Ovary (tissue), 9 donors: Measurements from ENCODE around the gene IRS1. TPM values are rescaled to one million over a fixed set of nuclear protein-coding genes. Genes with fewer than 3 reads are reported as not detected.

Experiments
- DNase-seq, 5 donors: peaks; one replicate each; pipeline ENCODE4 v3.0.0-alpha.2; 2019 to 2020
- H3K27ac ChIP-seq, 2 donors: fragments of 200-600 bp; one replicate each; pipeline versions ENCODE4 v1.5.1 to v1.8.0; 2019 to 2022
- H3K27me3 ChIP-seq: fragments of 200-600 bp; one replicate; pipeline ENCODE4 v1.8.0; 2022
- H3K36me3 ChIP-seq: fragments of 200-600 bp; sonication (generic); one replicate; pipeline ENCODE4 v1.5.1; 2019
- H3K4me1 ChIP-seq: one replicate; pipeline ENCODE4 v1.8.1; 2013; ENCODE audit warnings: mild to moderate bottlenecking, moderate library complexity; ENCODE audit not compliant: insufficient read depth
- H3K4me3 ChIP-seq: fragments of 200-600 bp; sonication (generic); one replicate; pipeline ENCODE4 v1.5.1; 2017
- H3K9me3 ChIP-seq, 2 donors: fragments of 200-600 bp in 1 of 2; sonication (generic) in 1 of 2; one replicate each; pipeline versions ENCODE4 v1.5.1 to v1.8.1; 2013 to 2019; ENCODE audit warnings: mild to moderate bottlenecking in 1 of 2, moderate library complexity in 1 of 2
- EP300 ChIP-seq: sonication (generic); formaldehyde crosslinking; IDR thresholded peaks from one replicate; pipeline ENCODE4 v1.6.1; 2017; ENCODE audit warnings: antibody characterized with exemption
- POLR2A ChIP-seq: fragments of 450-650 bp; IDR thresholded peaks from one replicate; pipeline ENCODE4 v1.6.1; 2017; ENCODE audit warnings: antibody characterized with exemption, mild to moderate bottlenecking, moderate library complexity
- WGBS, 3 donors: extraction: QIAGEN DNeasy Blood & Tissue Kit in 1 of 3; methylation state at CpG; one replicate each; pipeline versions ENCODE4 v1.1.5 to v1.1.7; 2013 to 2017; 5-methylcytosine and 5-hydroxymethylcytosine counted together
- intact Hi-C, 4 donors: fragments of 100-400 bp; cut with DNase I; formaldehyde crosslinking; loops; one replicate each; pipeline versions ENCODE4 v1.11.0 to v1.15.1; 2022 to 2023
- polyA plus RNA-seq, 2 donors: library from polyadenylated mRNA; stranded (reverse); fragments of 200-250 nt in 1 of 2; fragments of 350-450 nt in 1 of 2; fragmentation: Illumina TruSeq in 1 of 2; extraction: RNeasy Lipid Tissue Mini Kit (QIAGEN cat#74804) in 1 of 2; gene quantifications; one replicate each; pipeline ENCODE4 v1.2.3, GENCODE V29; 2013 to 2014
- total RNA-seq, 7 donors: library from RNA; depleted of rRNA in 2 of 7; stranded (reverse); fragments of >200 nt in 2 of 7; fragmentation: NEBNext Ultra II Directional in 3 of 7; extraction: Animal tissue kit (Norgen Biotek cat#: 25700) in 3 of 7; gene quantifications; one replicate each; pipeline versions ENCODE4 v1.1.0 to v1.2.4, GENCODE V29; 2016 to 2023
- TF ChIP-seq, protein P1 (sequence below), 3 donors: fragments of 450-650 bp in 2 of 3; fragments of 200-600 bp in 1 of 3; IDR thresholded peaks; one replicate each; pipeline versions ENCODE4 v1.5.1 to v1.8.0; 2016 to 2022; ENCODE audit warnings: antibody characterized with exemption in 3 of 3, mild to moderate bottlenecking in 1 of 3
- donor health status: DM: no; HTN: no; CAD: no; lungs with moderate emphysema.
- donor health status: DM: no; HTN: no; CAD: no.
- donor health status: Bipolar disorder and iron deficiency.
- donor health status: DM: yes; HTN: yes; CAD: no.
- donor health status: DM: no; HTN: no; CAD: no.
- donor health status: DM: yes; HTN: yes; CAD: no.

Gene IRS1
- total and polyA plus RNA-seq, 9 donors, result 22.3 to 87.0 (median 44.1) TPM

GRCh38 chr2:226799976-226800940, 638 bp upstream of the IRS1 start:
- no peaks in the 10 kb centered on the region for H3K27me3 ChIP-seq
- H3K4me1 ChIP-seq, result peaks cover 1% of the 10 kb centered on the region
- TF ChIP-seq POLR2A (no peak), EP300 (no peak)
- TF ChIP-seq, protein P1, sequence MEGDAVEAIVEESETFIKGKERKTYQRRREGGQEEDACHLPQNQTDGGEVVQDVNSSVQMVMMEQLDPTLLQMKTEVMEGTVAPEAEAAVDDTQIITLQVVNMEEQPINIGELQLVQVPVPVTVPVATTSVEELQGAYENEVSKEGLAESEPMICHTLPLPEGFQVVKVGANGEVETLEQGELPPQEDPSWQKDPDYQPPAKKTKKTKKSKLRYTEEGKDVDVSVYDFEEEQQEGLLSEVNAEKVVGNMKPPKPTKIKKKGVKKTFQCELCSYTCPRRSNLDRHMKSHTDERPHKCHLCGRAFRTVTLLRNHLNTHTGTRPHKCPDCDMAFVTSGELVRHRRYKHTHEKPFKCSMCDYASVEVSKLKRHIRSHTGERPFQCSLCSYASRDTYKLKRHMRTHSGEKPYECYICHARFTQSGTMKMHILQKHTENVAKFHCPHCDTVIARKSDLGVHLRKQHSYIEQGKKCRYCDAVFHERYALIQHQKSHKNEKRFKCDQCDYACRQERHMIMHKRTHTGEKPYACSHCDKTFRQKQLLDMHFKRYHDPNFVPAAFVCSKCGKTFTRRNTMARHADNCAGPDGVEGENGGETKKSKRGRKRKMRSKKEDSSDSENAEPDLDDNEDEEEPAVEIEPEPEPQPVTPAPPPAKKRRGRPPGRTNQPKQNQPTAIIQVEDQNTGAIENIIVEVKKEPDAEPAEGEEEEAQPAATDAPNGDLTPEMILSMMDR (IDR thresholded peaks at IDR 0.05), result no peak
- intact Hi-C loops, result loop anchor here (2.0 to 10.0 kb wide), 19 partner anchors 48 to 1133 kb away; no protein-coding TSS in a partner anchor
- H3K27ac ChIP-seq, result peak overlapping the region; percentile 90 to 96
- no peaks in the 10 kb centered on the region for H3K9me3 ChIP-seq
- no peaks in the 10 kb centered on the region for H3K36me3 ChIP-seq
- H3K4me3 ChIP-seq, result peak overlapping the region; percentile 93
- DNase-seq, result peak in 4 of 5 donors; percentile 73 to 86 (median 81)
- 1 to 3% (median 3%) methylated on average over 38 to 39 of the region's 39 CpGs for WGBS, 3 donors

DNA sequence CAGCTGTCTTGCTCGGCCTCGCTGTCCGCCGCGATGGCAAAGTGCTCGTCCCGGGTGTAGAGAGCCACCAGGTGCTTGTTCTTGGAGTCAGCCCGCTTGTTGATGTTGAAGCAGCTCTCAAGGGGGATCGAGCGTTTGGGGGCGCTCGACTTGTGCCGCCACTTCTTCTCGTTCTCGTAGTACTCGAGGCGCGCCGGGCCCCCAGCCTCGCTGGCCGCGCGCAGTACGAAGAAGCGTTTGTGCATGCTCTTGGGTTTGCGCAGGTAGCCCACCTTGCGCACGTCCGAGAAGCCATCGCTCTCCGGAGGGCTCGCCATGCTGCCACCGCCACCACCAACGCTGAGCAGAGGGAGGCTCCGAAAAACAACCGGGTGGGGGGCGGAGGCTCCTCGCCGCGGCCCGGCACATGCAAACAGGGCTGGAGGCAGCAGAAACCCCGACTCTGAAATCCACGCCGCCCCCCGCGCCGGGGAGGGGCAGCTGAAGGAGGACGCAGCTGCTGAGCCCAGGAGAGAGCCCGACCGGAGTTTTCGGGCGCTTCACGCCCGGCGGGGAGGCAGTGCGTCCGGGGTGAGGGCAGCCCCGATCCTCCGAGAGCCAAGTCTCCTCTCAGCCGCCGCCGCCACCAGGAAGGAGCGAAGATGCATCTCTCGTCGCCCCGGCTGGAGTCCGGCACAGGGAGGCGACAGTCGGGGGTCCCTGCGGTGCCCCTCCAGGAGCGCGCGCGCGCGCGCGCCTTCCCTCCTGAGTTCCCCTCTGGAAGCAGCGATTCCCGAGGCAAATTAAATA, 1.0 kb downstream of the IRS1 start:
- peak overlapping the region; percentile 90 to 96 for H3K27ac ChIP-seq
- H3K27me3 ChIP-seq, result no peaks in the 10 kb centered on the region
- H3K4me1 ChIP-seq, result peaks cover 1% of the 10 kb centered on the region
- H3K4me3 ChIP-seq, result peak overlapping the region; percentile 93
- TF ChIP-seq, protein P1 (IDR thresholded peaks at IDR 0.05), result no peak
- TF ChIP-seq EP300 (no peak), POLR2A (no peak)
- WGBS, 3 donors, result 1 to 2% (median 1%) methylated on average over 69 to 80 of the region's 80 CpGs
- intact Hi-C loops, result loop anchor here (2.0 to 10.0 kb wide), 14 partner anchors 46 to 1128 kb away; no protein-coding TSS in a partner anchor
- DNase-seq, result peak in 4 of 5 donors; percentile 67 to 76 (median 68)
- H3K9me3 ChIP-seq, result no peaks in the 10 kb centered on the region
- no peaks in the 10 kb centered on the region for H3K36me3 ChIP-seq

GRCh38 chr2:226797989-226798421, 1.6 kb downstream of the IRS1 start:
- peak in 2 of 5 donors; percentile 52 to 53 for DNase-seq
- TF ChIP-seq, protein P1 (IDR thresholded peaks at IDR 0.05), result no peak
- TF ChIP-seq POLR2A (no peak), EP300 (no peak)
- intact Hi-C loops, result loop anchor here (2.0 to 10.0 kb wide), 15 partner anchors 46 to 1127 kb away; no protein-coding TSS in a partner anchor

More at GRCh38 chr2:226797989-226798421, 1.6 kb downstream of the IRS1 start:
- Histone ChIP-seq H3K9me3 (no peaks in the 10 kb centered on the region), H3K36me3 (no peaks in the 10 kb centered on the region), H3K4me3 (peak overlapping the region; percentile 93), H3K27me3 (no peaks in the 10 kb centered on the region), H3K27ac (peak overlapping the region; percentile 90 to 96), H3K4me1 (peaks cover 1% of the 10 kb centered on the region)
- WGBS, 3 donors, result 1 to 21% (median 5%) methylated on average over 19 to 23 of the region's 23 CpGs
